Mucosa of descending colon (tissue), 3 donors: Measurements from ENCODE around the gene BBX. TPM values are rescaled to one million over a fixed set of nuclear protein-coding genes. Genes with fewer than 3 reads are reported as not detected.
"Not testable (repeated sequence)": the region's sequence is repeated elsewhere in the genome, so short reads cannot be mapped to it uniquely, and the experiment has no call there.

Experiments
- ATAC-seq: fragments of 200-7000 bp; cut with Tn5 transposase; one replicate; pipeline ENCODE4 v1.9.1; 2020; ENCODE audit warnings: mild to moderate bottlenecking, moderate library complexity
- DNase-seq, 3 donors: peaks; one replicate each; pipeline ENCODE4 v3.0.0-alpha.2; 2020
- H3K36me3 ChIP-seq: fragments of 200-600 bp; one replicate; pipeline ENCODE4 v1.8.0; 2021; ENCODE audit warnings: low read depth, mild to moderate bottlenecking
- H3K4me1 ChIP-seq: fragments of 200-600 bp; one replicate; pipeline ENCODE4 v1.8.0; 2021; ENCODE audit warnings: low read depth, mild to moderate bottlenecking
- H3K4me3 ChIP-seq: fragments of 200-600 bp; one replicate; pipeline ENCODE4 v1.8.0; 2021; ENCODE audit warnings: mild to moderate bottlenecking
- H3K9me3 ChIP-seq: fragments of 200-600 bp; one replicate; pipeline ENCODE4 v1.8.0; 2021; ENCODE audit warnings: mild to moderate bottlenecking
- intact Hi-C, 2 donors: fragments of 100-400 bp; cut with DNase I in 1 of 2; cut with micrococcal nuclease in 1 of 2; formaldehyde crosslinking; loops; one replicate each; pipeline versions ENCODE4 v1.11.0 to v1.11.1; 2022; cut with DNase I, micrococcal nuclease
- total RNA-seq, 3 donors: library from RNA; stranded (reverse); fragmentation: NEBNext Ultra II Directional in 2 of 3; extraction: Animal tissue kit (Norgen Biotek cat#: 25700) in 2 of 3; gene quantifications; one replicate each; pipeline versions ENCODE4 v1.2.1 to v1.2.4, GENCODE V29; 2021 to 2023
- TF ChIP-seq, protein P1 (sequence below): fragments of 200-600 bp; IDR thresholded peaks from one replicate; pipeline ENCODE4 v1.8.0; 2022; ENCODE audit warnings: antibody characterized with exemption, mild to moderate bottlenecking
- donor health status: DM: no; HTN: no; CAD: no; lungs with moderate emphysema.
- donor health status: DM: no; HTN: no; CAD: no.
- donor health status: DM: no; HTN: yes; CAD: no.

Gene BBX
- total RNA-seq, 3 donors from 2014 or later: 24.4 to 69.9 (median 26.0) TPM

DNA sequence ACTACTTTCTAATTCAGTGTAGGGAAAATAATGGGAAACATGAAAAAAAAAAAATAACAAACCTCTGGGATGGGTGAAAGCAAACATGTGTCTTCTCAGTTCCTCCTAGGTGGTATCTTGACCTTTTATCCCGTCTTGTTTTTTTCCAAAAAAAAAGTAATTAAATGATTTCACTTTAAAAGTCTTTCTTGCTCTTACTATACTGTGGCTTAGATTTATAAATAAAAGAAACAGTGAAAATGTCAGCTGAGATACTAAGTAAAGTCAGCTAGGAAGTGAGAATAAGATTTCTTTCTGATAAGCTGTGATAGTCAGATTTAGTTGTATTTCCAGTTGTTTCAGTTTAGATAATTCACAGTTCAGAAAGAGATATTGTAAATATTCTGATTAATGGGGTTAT, 37.4 kb downstream of the BBX start:
- DNase-seq: no peak
- Histone ChIP-seq H3K4me3 (no peak overlapping the region), H3K4me1 (no peaks in the 10 kb centered on the region), H3K36me3 (no peaks in the 10 kb centered on the region), H3K9me3 (no peaks in the 10 kb centered on the region)
- intact Hi-C loops: no loop called here
- TF ChIP-seq, protein P1, sequence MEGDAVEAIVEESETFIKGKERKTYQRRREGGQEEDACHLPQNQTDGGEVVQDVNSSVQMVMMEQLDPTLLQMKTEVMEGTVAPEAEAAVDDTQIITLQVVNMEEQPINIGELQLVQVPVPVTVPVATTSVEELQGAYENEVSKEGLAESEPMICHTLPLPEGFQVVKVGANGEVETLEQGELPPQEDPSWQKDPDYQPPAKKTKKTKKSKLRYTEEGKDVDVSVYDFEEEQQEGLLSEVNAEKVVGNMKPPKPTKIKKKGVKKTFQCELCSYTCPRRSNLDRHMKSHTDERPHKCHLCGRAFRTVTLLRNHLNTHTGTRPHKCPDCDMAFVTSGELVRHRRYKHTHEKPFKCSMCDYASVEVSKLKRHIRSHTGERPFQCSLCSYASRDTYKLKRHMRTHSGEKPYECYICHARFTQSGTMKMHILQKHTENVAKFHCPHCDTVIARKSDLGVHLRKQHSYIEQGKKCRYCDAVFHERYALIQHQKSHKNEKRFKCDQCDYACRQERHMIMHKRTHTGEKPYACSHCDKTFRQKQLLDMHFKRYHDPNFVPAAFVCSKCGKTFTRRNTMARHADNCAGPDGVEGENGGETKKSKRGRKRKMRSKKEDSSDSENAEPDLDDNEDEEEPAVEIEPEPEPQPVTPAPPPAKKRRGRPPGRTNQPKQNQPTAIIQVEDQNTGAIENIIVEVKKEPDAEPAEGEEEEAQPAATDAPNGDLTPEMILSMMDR: no peak
- ATAC-seq: no peak

DNA sequence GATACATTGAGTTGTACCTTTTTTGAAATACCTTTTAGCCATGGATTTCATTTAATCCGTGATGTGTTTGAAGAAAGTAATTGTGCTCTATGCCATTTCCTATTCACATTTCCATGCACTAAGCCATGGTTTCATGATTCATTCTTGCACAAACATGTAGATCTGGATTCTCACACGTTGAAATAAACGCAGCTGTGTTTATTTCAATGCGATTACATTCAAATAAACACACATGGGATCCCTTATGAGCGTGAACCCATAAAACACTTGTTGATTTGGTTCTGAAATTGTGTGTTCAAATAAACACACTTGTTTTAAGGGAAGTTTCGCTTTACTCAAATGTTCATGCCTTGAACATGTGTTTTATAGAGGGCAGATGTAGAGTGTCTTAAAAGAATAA, 39.2 kb downstream of the BBX start:
- intact Hi-C loops: no loop called here
- ATAC-seq: no peak
- no peaks in the 10 kb centered on the region for H3K4me1 ChIP-seq
- no peaks in the 10 kb centered on the region for H3K36me3 ChIP-seq
- no peaks in the 10 kb centered on the region for H3K9me3 ChIP-seq
- TF ChIP-seq, protein P1: no peak
- no peak overlapping the region for H3K4me3 ChIP-seq
- no peak for DNase-seq

DNA sequence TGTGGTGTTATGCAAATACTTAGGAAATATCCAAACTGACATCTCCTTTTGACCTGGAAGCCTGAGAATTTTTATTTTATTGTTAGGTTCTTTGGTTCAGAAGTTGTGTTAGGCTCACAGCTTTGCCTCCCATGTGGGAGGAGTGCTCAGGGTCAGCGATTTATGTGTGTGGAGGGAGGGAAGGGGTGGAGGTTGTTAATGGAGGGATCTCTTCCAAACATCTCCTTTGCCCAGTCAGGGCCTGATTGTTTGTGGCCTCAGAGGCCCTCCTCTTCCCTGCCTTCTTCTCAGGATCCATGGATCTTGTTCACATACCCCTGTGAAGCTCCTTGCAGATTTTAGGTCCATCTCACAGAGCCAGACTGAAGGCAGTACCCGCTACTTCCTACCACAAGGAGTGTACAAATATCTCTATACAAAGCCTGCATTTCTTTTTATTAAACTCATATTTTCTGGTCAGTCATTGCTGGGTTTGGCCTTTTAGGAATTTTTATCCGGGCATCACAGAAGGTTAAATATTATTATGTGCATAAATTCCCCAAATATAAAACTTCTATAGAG, 40.3 kb downstream of the BBX start:
- no peaks in the 10 kb centered on the region for H3K9me3 ChIP-seq
- no peak overlapping the region for H3K4me3 ChIP-seq
- TF ChIP-seq, protein P1: no peak
- no peaks in the 10 kb centered on the region for H3K36me3 ChIP-seq
- DNase-seq: no peak
- no peaks in the 10 kb centered on the region for H3K4me1 ChIP-seq
- intact Hi-C loops: no loop called here
- ATAC-seq: no peak

DNA sequence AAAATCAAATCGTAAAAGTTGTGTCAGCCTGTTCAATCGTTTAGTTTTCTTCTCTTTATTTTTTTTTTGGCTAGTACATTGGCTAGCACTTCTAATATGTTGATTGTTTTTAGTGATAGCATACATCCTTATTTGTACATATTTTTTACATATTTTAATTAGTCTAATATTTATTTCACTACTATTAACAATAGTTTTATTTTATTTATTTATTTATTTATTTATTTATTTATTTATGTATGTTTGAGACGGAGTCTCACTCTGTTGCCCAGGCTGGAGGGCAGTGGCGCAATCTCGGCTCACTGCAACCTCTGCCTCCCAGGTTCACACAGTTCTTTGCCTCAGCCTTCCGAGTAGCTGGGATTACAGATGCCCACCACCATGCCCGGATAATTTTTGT, 42.5 kb downstream of the BBX start:
- H3K4me3 ChIP-seq, intact Hi-C loops, DNase-seq: not testable (repeated sequence)

DNA sequence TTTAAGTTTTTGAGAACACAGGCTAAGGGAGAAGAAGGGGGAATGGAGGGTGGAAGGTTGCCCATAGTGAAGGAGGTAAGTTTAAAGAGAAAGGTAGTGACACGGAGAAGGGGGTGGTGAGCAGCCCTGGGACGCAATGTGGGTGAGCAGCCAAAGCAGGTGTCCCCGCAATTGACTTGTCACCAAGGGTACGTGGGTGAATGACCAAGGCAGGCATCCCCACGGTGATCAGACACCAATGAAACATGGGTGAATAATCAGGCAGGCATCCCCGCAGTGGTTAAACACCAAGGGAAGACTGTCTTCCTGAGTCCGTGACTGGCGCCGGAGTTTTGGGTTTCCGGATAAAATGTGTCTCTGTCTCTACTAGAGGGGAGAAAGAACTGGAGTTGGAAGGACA, 48.3 kb downstream of the BBX start:
- DNase-seq, H3K9me3 ChIP-seq, H3K36me3 ChIP-seq, H3K4me1 ChIP-seq, ATAC-seq, H3K4me3 ChIP-seq, intact Hi-C loops: not testable (repeated sequence)

More for the DNA sequence above, 42.5 kb downstream of the BBX start:
- H3K9me3 ChIP-seq, H3K36me3 ChIP-seq, ATAC-seq, H3K4me1 ChIP-seq: not testable (repeated sequence)

GRCh38 chr3:107571492-107571891, 48.7 kb downstream of the BBX start:
- H3K36me3 ChIP-seq, H3K4me3 ChIP-seq, H3K9me3 ChIP-seq, intact Hi-C loops, H3K4me1 ChIP-seq, ATAC-seq, DNase-seq: not testable (repeated sequence)

DNA sequence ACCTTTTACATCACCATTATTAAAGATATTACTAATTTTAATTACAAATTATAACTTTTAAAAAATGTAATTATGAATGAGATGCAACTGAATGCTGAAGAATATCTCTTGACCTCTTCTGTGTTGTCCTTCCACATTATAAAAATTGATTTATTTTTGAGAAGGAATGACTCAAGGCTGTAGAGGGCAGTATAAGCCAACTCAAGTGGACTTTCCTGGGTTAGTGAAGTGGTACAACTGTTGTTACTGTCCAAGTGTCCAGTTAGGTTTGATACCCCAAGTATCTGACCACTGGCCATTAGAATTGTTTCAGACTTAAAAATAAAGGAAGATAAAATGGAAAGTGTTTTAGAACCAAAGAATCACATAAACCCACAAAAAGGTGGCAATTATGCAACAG, 51.9 kb downstream of the BBX start:
- DNase-seq: peak in 1 of 3 donors; percentile 35
- Histone ChIP-seq H3K9me3 (no peaks in the 10 kb centered on the region), H3K4me1 (no peaks in the 10 kb centered on the region), H3K4me3 (no peak overlapping the region), H3K36me3 (no peaks in the 10 kb centered on the region)
- intact Hi-C loops: no loop called here
- TF ChIP-seq, protein P1: no peak
- peak; percentile 52 for ATAC-seq
